HG03280 (cell line): ENCODE data around the gene RNF11.

ENCODE experiments used
- ATAC-seq: cut with Tn5 transposase; IDR thresholded peaks from one replicate; pipeline ENCODE4 v1.9.1; 2021; ENCODE audit warnings: mild to moderate bottlenecking, moderate library complexity; ENCODE audit not compliant: unreplicated experiment

RNF11 gene

GRCh38 chr1:51310871-51311613 is 75.0 kb downstream of the RNF11 start:
- no peak for ATAC-seq

GRCh38 chr1:51311826-51312225 is 75.8 kb downstream of the RNF11 start:
- ATAC-seq: no peak

GRCh38 chr1:51312718-51313117 is 76.6 kb downstream of the RNF11 start:
- ATAC-seq: no peak

- ATAC-seq: no peak
Observed at GRCh38 chr1:51313268-51313852, 77.3 kb downstream of the RNF11 start.

- ATAC-seq: no peak
Observed at GRCh38 chr1:51313961-51314777, 78.1 kb downstream of the RNF11 start.

- no peak for ATAC-seq
Observed at GRCh38 chr1:51314974-51315373, 78.9 kb downstream of the RNF11 start.

GRCh38 chr1:51316113-51316845 is 80.2 kb downstream of the RNF11 start:
- ATAC-seq: no peak

DNA sequence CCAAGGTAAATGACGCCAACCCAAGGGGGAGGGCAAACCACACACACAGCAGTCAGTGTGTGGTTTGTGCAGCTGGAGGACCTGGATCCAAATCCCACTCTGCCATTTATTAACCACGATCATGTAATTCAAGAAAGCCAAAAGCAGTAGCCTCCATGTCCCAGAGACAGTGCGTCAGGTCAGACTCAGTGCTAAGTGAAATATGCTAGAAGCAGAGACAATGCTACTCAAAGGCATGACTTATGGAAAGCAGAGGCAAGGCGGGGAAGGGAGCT is 80.7 kb downstream of the RNF11 start:
- no peak for ATAC-seq

- ATAC-seq: no peak
Observed at GRCh38 chr1:51317798-51318197, 81.7 kb downstream of the RNF11 start.

GRCh38 chr1:51320967-51321923 is 85.2 kb downstream of the RNF11 start:
- no peak for ATAC-seq

DNA sequence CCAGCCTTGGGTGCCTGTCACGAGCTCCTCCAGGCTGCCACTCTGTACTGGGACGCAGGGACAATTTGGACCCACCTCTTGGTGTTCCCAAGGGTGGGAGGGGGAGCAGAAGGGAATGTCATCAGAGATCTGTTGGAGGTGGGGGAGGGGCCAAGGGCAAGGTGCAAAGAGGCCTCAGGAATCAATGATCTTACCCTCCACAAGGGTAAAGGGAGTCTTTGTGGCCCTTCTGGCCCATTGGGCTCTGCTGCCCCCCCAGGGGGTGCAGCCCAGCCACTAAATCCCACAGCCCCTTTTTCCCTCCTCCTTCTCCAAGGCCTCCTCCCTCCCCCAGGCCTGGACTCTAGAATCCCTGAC is 85.8 kb downstream of the RNF11 start:
- ATAC-seq: no peak

DNA sequence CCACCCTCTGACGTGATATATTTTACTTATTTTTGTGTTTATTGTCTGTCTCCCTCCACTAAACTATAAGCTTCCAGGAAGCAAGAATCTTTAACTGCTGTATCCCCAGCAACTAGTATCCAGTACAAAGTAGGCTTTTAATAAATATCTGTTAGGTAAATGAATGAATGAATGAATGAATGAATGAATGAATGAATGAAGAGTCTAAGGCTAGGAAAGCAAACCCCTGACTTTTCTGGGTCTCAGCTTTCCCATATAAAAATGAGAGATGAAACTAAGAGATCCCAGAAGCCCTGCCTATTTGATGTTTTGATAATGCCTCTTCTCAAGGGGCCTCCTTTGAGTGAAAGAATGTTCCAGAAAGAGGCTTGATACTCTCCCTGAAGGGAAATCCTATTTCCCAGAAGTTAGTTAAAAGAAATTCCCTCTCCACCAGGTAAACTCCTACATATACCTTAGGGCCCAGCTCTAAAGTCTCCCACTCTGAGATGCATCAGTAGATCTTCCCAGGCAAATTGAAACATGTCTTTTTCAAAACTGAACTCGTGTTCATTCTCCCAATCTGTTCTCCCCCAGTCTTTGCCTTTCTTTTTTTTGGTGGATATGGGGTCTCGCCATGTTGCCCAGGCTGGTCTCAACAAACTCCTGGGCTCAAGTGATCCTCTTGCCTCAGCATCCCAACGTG is 86.5 kb downstream of the RNF11 start:
- no peak for ATAC-seq
